SK-N-MC (cell line): ENCODE measurements around the gene CCDC127.

ENCODE experiments used
- EZH2 ChIP-seq: fragments of 200-600 bp; sonication (generic); IDR thresholded peaks from one replicate; pipeline ENCODE4 v1.6.1; 2017; ENCODE audit warnings: antibody characterized with exemption
- POLR2AphosphoS5 ChIP-seq: IDR thresholded peaks from 2 replicates; pipeline ENCODE4 v1.6.1; 2012; ENCODE audit warnings: mild to moderate bottlenecking, low read depth, low read length, borderline replicate concordance

- TF ChIP-seq POLR2AphosphoS5 (no peak), EZH2 (no peak)
Observed at GRCh38 chr5:191036-191948, 26.7 kb downstream of the CCDC127 start, which contains the start of gene LRRC14B.
